ENCODE measurements around the gene DDO.

The DDO gene

DNA sequence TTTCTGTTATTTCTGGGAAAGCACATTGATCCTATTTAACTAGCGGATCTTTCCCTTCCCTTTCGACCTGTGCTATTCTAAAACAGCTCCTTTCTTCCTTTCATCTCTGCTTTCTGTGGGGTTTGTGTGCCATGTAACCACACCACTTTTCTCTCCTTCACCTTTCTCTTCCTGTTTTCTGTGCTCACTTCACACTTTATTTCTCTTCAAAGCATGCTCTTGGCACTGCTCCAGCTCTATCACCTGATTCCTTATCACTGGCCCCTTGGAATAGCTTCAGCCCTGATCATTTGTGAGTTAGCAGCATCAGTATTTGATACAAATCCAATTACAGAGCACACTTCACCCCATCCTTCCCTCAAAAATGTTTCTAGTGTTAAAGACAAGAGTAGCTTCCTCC lies 49.1 kb downstream of the DDO start:
- TF ChIP-seq CTCF (conservative IDR thresholded peaks at IDR 0.05; ENCODE audit: low read depth, low read length) = no peak
- Histone ChIP-seq H3K27me3 (ENCODE audit: insufficient read depth, low read depth) (no peaks in the 10 kb centered on the region), H3K27ac (no peak overlapping the region), H3K9ac (no peak overlapping the region), H3K4me2 (no peak overlapping the region), H4K20me1 (ENCODE audit: insufficient read depth) (no peaks in the 10 kb centered on the region), H3K79me2 (ENCODE audit: insufficient read depth, low read depth) (no peaks in the 10 kb centered on the region), H3K36me3 (ENCODE audit: insufficient read depth) (no peaks in the 10 kb centered on the region), H3K4me3 (IDR thresholded peaks at IDR 0.05; ENCODE audit: insufficient read depth, low read depth, low read length) (no peak overlapping the region), H3K4me1 (ENCODE audit: low read depth, poor library complexity, severe bottlenecking) (no peaks in the 10 kb centered on the region), H2AFZ (ENCODE audit: low read depth) (no peak overlapping the region)

DNA sequence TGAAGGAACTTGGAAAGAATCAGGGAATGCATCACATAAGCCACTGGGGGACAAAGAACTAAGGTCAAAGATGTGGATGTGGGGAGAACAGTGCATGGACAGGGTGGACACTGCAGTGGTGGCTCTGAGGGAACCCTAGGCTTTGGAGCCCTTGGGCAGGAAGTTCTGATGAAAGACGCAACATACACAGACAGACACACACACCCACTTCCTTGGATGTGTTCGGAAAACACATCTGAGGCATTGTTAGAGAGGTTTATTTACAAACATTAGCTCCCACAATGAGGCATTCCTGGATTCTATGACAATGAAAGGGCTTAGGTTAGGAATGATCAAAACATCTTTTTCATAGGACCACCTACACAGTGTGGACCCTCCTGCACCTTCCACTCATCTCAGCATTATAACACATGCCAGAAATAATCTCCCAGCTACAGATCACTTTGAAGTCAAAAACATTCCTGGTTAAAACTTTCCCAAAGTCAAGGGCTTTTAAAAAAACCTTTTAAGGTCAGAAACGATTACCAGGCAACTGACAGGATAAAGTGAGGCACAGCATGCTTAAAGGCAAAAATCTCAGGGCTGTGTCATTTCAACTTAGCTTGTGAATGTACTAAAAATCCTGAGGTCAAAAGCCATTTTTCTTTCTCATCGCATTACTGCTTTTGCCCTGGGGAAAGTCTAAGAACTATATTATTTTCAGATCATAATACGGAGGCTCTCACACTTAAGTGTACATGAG lies 50.8 kb downstream of the DDO start:
- no peaks in the 10 kb centered on the region for H3K79me2 ChIP-seq (ENCODE audit: insufficient read depth, low read depth)

GRCh38 chr6:110363748-110364147 lies 51.6 kb downstream of the DDO start:
- no peak overlapping the region for H3K4me3 ChIP-seq (IDR thresholded peaks at IDR 0.05; ENCODE audit: insufficient read depth, low read depth, low read length)
- no peak overlapping the region for H3K9ac ChIP-seq
- TF ChIP-seq CTCF (conservative IDR thresholded peaks at IDR 0.05; ENCODE audit: low read depth, low read length) = no peak

More for the DNA sequence above, 50.8 kb downstream of the DDO start:
- Histone ChIP-seq H2AFZ (ENCODE audit: low read depth) (no peak overlapping the region), H3K36me3 (ENCODE audit: insufficient read depth) (no peaks in the 10 kb centered on the region), H4K20me1 (ENCODE audit: insufficient read depth) (no peaks in the 10 kb centered on the region), H3K27me3 (ENCODE audit: insufficient read depth, low read depth) (no peaks in the 10 kb centered on the region), H3K4me3 (IDR thresholded peaks at IDR 0.05; ENCODE audit: insufficient read depth, low read depth, low read length) (no peak overlapping the region), H3K9ac (no peak overlapping the region), H3K4me2 (no peak overlapping the region), H3K27ac (no peak overlapping the region), H3K4me1 (ENCODE audit: low read depth, poor library complexity, severe bottlenecking) (no peaks in the 10 kb centered on the region)
- TF ChIP-seq CTCF (conservative IDR thresholded peaks at IDR 0.05; ENCODE audit: low read depth, low read length) = no peak

DNA sequence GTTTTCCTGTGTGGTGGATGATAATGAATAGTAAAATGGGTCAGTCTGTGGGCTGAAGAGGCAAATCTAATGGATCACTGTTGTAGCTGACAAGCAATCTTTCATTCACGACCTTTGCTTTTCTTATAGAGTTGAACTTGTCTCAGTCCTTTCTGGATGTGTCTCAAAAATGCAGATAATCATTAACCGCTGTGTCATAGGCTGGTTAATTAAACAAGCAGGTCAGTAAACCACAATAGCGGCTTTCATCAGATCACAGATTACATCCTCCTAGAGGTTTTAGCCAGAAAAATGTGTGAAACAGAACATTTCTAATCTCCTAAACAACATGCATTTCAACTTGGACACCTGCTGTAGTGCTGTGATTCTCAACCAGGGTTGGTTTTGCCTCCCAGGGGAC lies 54.7 kb downstream of the DDO start:
- TF ChIP-seq CTCF (conservative IDR thresholded peaks at IDR 0.05; ENCODE audit: low read depth, low read length) = no peak
- H2AFZ ChIP-seq (ENCODE audit: low read depth) = no peak overlapping the region
- H3K36me3 ChIP-seq (ENCODE audit: insufficient read depth) = no peaks in the 10 kb centered on the region
- no peak overlapping the region for H3K4me2 ChIP-seq
- no peak overlapping the region for H3K27ac ChIP-seq
- H4K20me1 ChIP-seq (ENCODE audit: insufficient read depth) = no peaks in the 10 kb centered on the region
- H3K4me1 ChIP-seq (ENCODE audit: low read depth, poor library complexity, severe bottlenecking) = no peaks in the 10 kb centered on the region
- no peaks in the 10 kb centered on the region for H3K79me2 ChIP-seq (ENCODE audit: insufficient read depth, low read depth)
- H3K9ac ChIP-seq = no peak overlapping the region
- H3K4me3 ChIP-seq (IDR thresholded peaks at IDR 0.05; ENCODE audit: insufficient read depth, low read depth, low read length) = no peak overlapping the region
- H3K27me3 ChIP-seq (ENCODE audit: insufficient read depth, low read depth) = no peaks in the 10 kb centered on the region

More at GRCh38 chr6:110363748-110364147, 51.6 kb downstream of the DDO start:
- H3K4me1 ChIP-seq (ENCODE audit: low read depth, poor library complexity, severe bottlenecking) = no peaks in the 10 kb centered on the region
- H3K27me3 ChIP-seq (ENCODE audit: insufficient read depth, low read depth) = no peaks in the 10 kb centered on the region
- H3K27ac ChIP-seq = no peak overlapping the region
- H4K20me1 ChIP-seq (ENCODE audit: insufficient read depth) = no peaks in the 10 kb centered on the region
- no peaks in the 10 kb centered on the region for H3K36me3 ChIP-seq (ENCODE audit: insufficient read depth)
- H3K4me2 ChIP-seq = no peak overlapping the region
- H3K79me2 ChIP-seq (ENCODE audit: insufficient read depth, low read depth) = no peaks in the 10 kb centered on the region
- H2AFZ ChIP-seq (ENCODE audit: low read depth) = no peak overlapping the region

Data from KMS-11 (cell line).